ENCODE measurements around the gene VWA5B1. TPM values are rescaled to one million over a fixed set of nuclear protein-coding genes. Genes with fewer than 3 reads are reported as not detected.

The VWA5B1 gene
- total and polyA plus RNA-seq, 2 of the 8 experiments (the other 6 are each of a cell fraction or from before 2014, with no cell fraction given): 0.54 to 2.3 TPM

DNA sequence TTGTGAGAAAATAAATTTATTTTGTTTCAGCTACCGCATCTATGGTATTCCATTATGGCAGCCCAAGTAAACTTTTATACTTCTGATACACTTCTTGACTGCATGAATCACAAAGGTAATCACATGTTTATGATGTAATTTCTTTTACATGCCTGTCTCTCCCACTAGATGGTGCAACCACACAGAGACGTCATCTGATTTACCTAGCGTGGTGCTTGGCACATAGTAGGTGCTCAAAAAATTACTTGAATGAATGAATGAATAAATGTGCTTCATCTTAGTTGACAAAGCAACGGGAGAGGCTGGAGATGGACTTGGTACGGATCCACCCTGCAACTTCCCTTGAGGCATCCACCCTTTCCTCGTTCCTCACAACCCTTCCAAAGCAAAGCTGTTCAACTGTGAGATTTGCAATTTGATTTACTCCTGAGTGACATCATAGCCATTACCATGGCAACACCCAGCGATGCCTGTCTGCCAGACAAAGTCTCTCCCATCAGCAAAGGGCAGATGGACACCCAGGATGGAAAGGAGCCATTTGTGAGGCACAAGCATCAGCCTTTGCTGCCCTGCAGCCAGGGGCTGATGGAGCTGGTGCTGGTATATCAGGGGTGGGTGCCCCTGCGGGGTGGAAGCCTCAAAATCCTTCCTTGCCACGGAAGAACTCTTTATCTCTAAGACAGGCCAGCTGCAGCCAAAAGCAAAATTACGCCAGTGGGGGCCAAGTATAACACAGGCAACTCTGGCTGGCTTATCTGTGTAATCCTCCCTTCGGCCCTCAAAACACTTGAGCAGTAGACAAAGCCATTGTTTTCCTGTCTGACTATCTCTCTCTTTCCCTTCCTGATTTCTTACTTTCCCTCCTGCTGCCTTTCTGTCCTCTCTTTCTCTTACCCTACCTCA lies 18.9 kb upstream of the VWA5B1 start:
- H3K4ac ChIP-seq (replicated peaks; ENCODE audit: insufficient read length, low read depth, low read length): no peak overlapping the region
- H2BK5ac ChIP-seq (ENCODE audit: low read depth, low read length): no peak overlapping the region
- ChIA-PET POLR2A (ENCODE audit: partially characterized antibody) (no interaction called here), CTCF (ENCODE audit: partially characterized antibody) (interaction anchor here (0.7 to 1.6 kb wide), 4 partner anchors 34 to 86 kb away, joined by 3 to 5 read pairs (median 4); no protein-coding TSS in a partner anchor)
- H3K56ac ChIP-seq (replicated peaks; ENCODE audit: insufficient read length, low read depth, low read length): no peak overlapping the region
- 89% methylated on average over 11 of the region's 11 CpGs; no CpG with 5 or more reads in 1 of the 2 experiments for WGBS, 2 experiments (ENCODE audit: extremely low coverage in 1 of 2, insufficient coverage in 1 of 2, insufficient read length in 1 of 2, insufficient replicate concordance in 2 of 2, low coverage in 1 of 2, low lambda C conversion rate in 2 of 2, missing lambda C conversion rate in 1 of 2)
- no peak overlapping the region for H4K8ac ChIP-seq (ENCODE audit: extremely low read depth, insufficient read depth, low read length)
- H3K36me3 ChIP-seq (ENCODE audit: control insufficient read depth in 2 of 4, insufficient read depth in 4 of 4, low read length in 3 of 4): no peaks in the 10 kb centered on the region
- H3K4me3 ChIP-seq (ENCODE audit: extremely low read depth in 1 of 4, insufficient read depth in 2 of 4, low read depth in 3 of 4, low read length in 4 of 4): no peak overlapping the region
- no peaks in the 10 kb centered on the region for H3K79me1 ChIP-seq (ENCODE audit: low read depth, low read length)
- no peak overlapping the region for H3K14ac ChIP-seq (ENCODE audit: insufficient read length)
- DNase-seq (ENCODE audit: low read depth in 1 of 2, low spot score in 2 of 2) (no peak), FAIRE-seq (no peak)
- TF ChIP-seq, protein P1, sequence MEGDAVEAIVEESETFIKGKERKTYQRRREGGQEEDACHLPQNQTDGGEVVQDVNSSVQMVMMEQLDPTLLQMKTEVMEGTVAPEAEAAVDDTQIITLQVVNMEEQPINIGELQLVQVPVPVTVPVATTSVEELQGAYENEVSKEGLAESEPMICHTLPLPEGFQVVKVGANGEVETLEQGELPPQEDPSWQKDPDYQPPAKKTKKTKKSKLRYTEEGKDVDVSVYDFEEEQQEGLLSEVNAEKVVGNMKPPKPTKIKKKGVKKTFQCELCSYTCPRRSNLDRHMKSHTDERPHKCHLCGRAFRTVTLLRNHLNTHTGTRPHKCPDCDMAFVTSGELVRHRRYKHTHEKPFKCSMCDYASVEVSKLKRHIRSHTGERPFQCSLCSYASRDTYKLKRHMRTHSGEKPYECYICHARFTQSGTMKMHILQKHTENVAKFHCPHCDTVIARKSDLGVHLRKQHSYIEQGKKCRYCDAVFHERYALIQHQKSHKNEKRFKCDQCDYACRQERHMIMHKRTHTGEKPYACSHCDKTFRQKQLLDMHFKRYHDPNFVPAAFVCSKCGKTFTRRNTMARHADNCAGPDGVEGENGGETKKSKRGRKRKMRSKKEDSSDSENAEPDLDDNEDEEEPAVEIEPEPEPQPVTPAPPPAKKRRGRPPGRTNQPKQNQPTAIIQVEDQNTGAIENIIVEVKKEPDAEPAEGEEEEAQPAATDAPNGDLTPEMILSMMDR (IDR thresholded peaks at IDR 0.05; ENCODE audit: control extremely low read depth in 1 of 3, insufficient read depth in 1 of 3, low read depth in 1 of 3, low read length in 3 of 3): peak in 1 of 3 experiments; percentile 33; a peak in 2 of 4 replicates
- TF ChIP-seq TBP (IDR thresholded peaks at IDR 0.05; ENCODE audit: low read depth, low read length): no peak
- TF ChIP-seq RAD21 (IDR thresholded peaks at IDR 0.05 in 1 of 2, conservative IDR thresholded peaks at IDR 0.05 in 1 of 2; ENCODE audit: low read depth in 2 of 2, low read length in 2 of 2): peak; percentile 39
- H3K23me2 ChIP-seq (ENCODE audit: low read depth, low read length): peaks cover 6% of the 10 kb centered on the region; the same call in 1 of the 2 replicates
- no peaks in the 10 kb centered on the region for H3K79me2 ChIP-seq (ENCODE audit: control insufficient read depth in 1 of 2, insufficient read depth in 2 of 2, low read length in 2 of 2)
- no peak overlapping the region for H2BK20ac ChIP-seq (ENCODE audit: low read length)
- H4K91ac ChIP-seq (replicated peaks; ENCODE audit: insufficient read length, low read length): no peak overlapping the region
- H4K5ac ChIP-seq (ENCODE audit: insufficient read length, low read depth, low read length): no peak overlapping the region
- no peaks in the 10 kb centered on the region for H3K4me1 ChIP-seq (replicated peaks in 1 of 4; ENCODE audit: control insufficient read depth in 3 of 4, insufficient read depth in 4 of 4, low read length in 3 of 4)
- H2AFZ ChIP-seq (ENCODE audit: low read length): peak overlapping the region; percentile 34
- peaks cover 0 to 2% of the 10 kb centered on the region in 2 experiments for H4K20me1 ChIP-seq (replicated peaks in 1 of 2; ENCODE audit: control insufficient read depth in 1 of 2, insufficient read depth in 2 of 2, low read length in 2 of 2)
- H3K9ac ChIP-seq (replicated peaks in 1 of 4; ENCODE audit: extremely low read depth in 1 of 4, low read depth in 3 of 4, low read length in 3 of 4): no peak overlapping the region
- H3K18ac ChIP-seq (ENCODE audit: extremely low read depth, low read length): no peak overlapping the region
- no peak overlapping the region for H2AK5ac ChIP-seq (ENCODE audit: low read depth, low read length)
- H2BK15ac ChIP-seq (ENCODE audit: low read length): no peak overlapping the region
- no peak overlapping the region for H3K27ac ChIP-seq (ENCODE audit: low read depth, low read length)
- H3K27me3 ChIP-seq (replicated peaks in 1 of 4; ENCODE audit: control insufficient read depth in 3 of 4, extremely low read depth in 1 of 4, insufficient read depth in 3 of 4, low read length in 3 of 4): no peaks in the 10 kb centered on the region; a peak in 2 of 7 replicates
- H2BK120ac ChIP-seq (replicated peaks; ENCODE audit: low read depth, low read length): no peak overlapping the region
- H2BK12ac ChIP-seq (ENCODE audit: low read depth, low read length): no peak overlapping the region
- H3K23ac ChIP-seq (ENCODE audit: insufficient read length): no peak overlapping the region
- H3K4me2 ChIP-seq (ENCODE audit: insufficient read depth in 1 of 2, low read depth in 2 of 2, low read length in 2 of 2): no peak overlapping the region
- H3K9me3 ChIP-seq (ENCODE audit: insufficient read depth in 2 of 2, low read depth in 1 of 2, low read length in 1 of 2): 0 out of 4 replicates have a peak, but pooled peaks cover 0 to 2% of the 10 kb centered on the region in 2 experiments

Data from H1 (cell line).